ENCODE results near the gene ANKRD30B.
"Not testable (repeated sequence)": the region's sequence is repeated elsewhere in the genome, so short reads cannot be mapped to it uniquely, and the experiment has no call there.

The ANKRD30B gene

GRCh38 chr18:14855634-14856033 lies 107.7 kb downstream of the ANKRD30B start:
- in situ Hi-C loops (cut with MboI; ENCODE audit: low sequenced_read_pairs) = not testable (repeated sequence)

GRCh38 chr18:14856256-14856655 lies 108.3 kb downstream of the ANKRD30B start:
- in situ Hi-C loops (cut with MboI; ENCODE audit: low sequenced_read_pairs) = not testable (repeated sequence)

- in situ Hi-C loops (cut with MboI; ENCODE audit: low sequenced_read_pairs) = not testable (repeated sequence)
Measured at GRCh38 chr18:14858514-14858913, 110.5 kb downstream of the ANKRD30B start.

GRCh38 chr18:14859995-14860394 lies 112.0 kb downstream of the ANKRD30B start:
- in situ Hi-C loops (cut with MboI; ENCODE audit: low sequenced_read_pairs) = not testable (repeated sequence)

- in situ Hi-C loops (cut with MboI; ENCODE audit: low sequenced_read_pairs) = not testable (repeated sequence)
Measured at GRCh38 chr18:14866426-14866825, 118.5 kb downstream of the ANKRD30B start.

GRCh38 chr18:14867988-14868387 lies 120.0 kb downstream of the ANKRD30B start:
- in situ Hi-C loops (cut with MboI; ENCODE audit: low sequenced_read_pairs) = not testable (repeated sequence)

GRCh38 chr18:14868825-14869224 lies 120.9 kb downstream of the ANKRD30B start:
- in situ Hi-C loops (cut with MboI; ENCODE audit: low sequenced_read_pairs) = not testable (repeated sequence)

- in situ Hi-C loops (cut with MboI; ENCODE audit: low sequenced_read_pairs) = not testable (repeated sequence)
Measured at GRCh38 chr18:14878826-14879225, 130.9 kb downstream of the ANKRD30B start.

- in situ Hi-C loops (cut with MboI; ENCODE audit: low sequenced_read_pairs) = no loop called here
Measured at GRCh38 chr18:14900435-14900834, 152.5 kb downstream of the ANKRD30B start.

Measured in HL-60/S4 treated with phorbol 12-myristate 13-acetate at 8.2 ng/mL for 4 days and 3 days (cell line).